ENCODE measurements around the gene CCR5AS.

DNA sequence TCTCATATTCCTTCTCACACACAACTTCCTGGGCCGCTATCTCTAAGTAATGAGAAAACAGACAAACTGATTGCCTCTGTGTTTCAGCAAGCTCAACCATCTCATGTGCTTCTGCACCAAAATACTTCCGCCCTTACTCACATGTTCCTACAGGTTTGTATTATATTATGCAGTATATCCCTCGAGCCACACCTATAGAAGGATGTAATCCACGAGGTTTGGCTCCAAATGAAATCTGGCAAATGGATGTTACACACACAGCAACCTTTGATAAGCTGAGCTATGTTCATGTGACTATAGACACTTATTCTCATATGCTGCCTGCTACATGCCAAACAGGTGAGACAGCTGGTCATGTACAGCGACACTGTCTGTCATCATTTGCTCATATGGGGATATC, 22.8 kb upstream of the CCR5AS start:
- TF ChIP-seq, protein P1, sequence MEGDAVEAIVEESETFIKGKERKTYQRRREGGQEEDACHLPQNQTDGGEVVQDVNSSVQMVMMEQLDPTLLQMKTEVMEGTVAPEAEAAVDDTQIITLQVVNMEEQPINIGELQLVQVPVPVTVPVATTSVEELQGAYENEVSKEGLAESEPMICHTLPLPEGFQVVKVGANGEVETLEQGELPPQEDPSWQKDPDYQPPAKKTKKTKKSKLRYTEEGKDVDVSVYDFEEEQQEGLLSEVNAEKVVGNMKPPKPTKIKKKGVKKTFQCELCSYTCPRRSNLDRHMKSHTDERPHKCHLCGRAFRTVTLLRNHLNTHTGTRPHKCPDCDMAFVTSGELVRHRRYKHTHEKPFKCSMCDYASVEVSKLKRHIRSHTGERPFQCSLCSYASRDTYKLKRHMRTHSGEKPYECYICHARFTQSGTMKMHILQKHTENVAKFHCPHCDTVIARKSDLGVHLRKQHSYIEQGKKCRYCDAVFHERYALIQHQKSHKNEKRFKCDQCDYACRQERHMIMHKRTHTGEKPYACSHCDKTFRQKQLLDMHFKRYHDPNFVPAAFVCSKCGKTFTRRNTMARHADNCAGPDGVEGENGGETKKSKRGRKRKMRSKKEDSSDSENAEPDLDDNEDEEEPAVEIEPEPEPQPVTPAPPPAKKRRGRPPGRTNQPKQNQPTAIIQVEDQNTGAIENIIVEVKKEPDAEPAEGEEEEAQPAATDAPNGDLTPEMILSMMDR (IDR thresholded peaks at IDR 0.05; ENCODE audit: borderline replicate concordance, extremely low read depth, low read length, poor library complexity, severe bottlenecking) = no peak
- TF ChIP-seq EZH2 (IDR thresholded peaks at IDR 0.05; ENCODE audit: borderline replicate concordance, low read depth, low read length, severe bottlenecking) = no peak
